Posterior vena cava (tissue), 2 donors: Measurements from ENCODE around the gene RAF1. TPM values are rescaled to one million over a fixed set of nuclear protein-coding genes. Genes with fewer than 3 reads are reported as not detected.
"Not testable (repeated sequence)": the region's sequence is repeated elsewhere in the genome, so short reads cannot be mapped to it uniquely, and the experiment has no call there.

Source experiments
- DNase-seq: peaks from one replicate; pipeline ENCODE4 v3.0.0-alpha.2; 2020; ENCODE audit warnings: low spot score
- intact Hi-C, 2 donors: fragments of 100-400 bp; cut with DNase I; formaldehyde crosslinking; loops; one replicate each; pipeline versions ENCODE4 v1.14.1 to v1.14.2; 2022 to 2023
- total RNA-seq, 2 donors: library from RNA; stranded (reverse); fragmentation: NEBNext Ultra II Directional; extraction: Animal tissue kit (Norgen Biotek cat#: 25700); gene quantifications; one replicate each; pipeline ENCODE4 v1.2.1, GENCODE V29; 2021
- donor health status: DM: yes; HTN: yes; CAD: no.
- donor health status: DM: yes; HTN: yes; CAD: no.

The RAF1 gene
- total RNA-seq, 2 donors from 2014 or later = 73.9 to 85.4 TPM

DNA sequence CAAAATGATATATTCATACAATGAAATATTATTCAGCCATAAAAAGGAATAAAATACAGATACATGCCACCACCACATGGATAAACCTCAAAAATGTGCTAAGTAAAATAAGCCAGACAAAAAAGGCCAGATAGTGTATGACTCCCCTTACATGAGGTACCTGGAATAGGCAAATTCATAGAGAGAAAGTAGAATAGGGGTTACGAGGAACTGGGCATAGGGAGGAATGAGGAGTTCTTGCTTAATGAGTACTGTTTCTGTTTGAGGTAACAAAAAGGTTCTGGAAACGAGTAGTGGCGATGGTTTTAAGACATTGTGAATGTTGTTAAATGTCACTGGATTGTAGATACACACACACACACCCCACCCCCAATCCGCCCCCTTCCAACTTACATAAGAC lies 8.2 kb downstream of the RAF1 start:
- no peak for DNase-seq
- intact Hi-C loops = loop anchor here in 1 of 2 donors (5.0 kb wide), 1 partner anchor 877 kb away; no protein-coding TSS in a partner anchor

DNA sequence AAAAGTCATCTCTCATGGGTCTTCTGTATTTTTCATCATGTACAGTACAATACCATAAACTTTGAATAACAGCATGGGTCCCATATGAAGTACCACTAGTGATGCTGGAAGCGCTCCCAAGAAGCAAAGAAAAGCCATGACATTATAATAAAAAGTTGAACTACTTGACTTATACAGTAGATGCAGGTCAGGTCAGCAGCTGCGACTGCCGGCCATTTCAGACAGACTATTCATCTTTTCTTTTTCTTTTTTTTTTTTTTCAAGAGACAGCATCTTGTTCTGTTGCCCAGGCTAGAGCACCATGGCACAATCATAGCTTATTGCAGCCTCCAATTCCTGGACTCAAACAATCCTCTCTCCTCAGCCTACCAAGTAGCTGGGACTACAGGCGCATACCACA lies 10.2 kb downstream of the RAF1 start:
- no peak for DNase-seq
- intact Hi-C loops = no loop called here

DNA sequence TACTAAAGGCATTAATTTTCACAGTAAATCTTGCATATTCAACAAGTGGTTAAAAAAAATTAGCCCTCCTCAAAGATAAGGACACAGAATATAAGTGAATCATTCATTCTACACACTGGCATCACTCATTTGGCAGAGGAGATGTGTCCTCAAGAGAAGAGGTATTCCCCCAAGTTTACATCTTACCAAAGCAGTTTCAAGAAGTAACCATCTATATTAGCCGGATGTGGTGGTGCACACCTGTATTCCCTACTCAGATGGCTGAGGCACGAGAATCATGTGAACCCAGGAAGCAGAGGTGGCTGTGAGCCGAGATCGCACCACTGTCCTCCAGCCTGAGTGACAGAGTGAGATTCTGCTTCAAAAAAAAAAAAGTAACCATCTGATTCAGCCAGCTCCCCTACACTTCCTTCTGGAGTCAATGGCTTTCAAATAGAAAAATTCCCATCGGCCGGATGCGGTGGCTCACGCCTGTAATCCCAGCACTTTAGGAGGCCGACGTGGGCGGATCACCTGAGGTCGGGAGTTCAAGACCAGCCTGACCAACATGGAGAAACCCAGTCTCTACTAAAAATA lies 15.4 kb downstream of the RAF1 start:
- no peak for DNase-seq
- intact Hi-C loops = no loop called here

DNA sequence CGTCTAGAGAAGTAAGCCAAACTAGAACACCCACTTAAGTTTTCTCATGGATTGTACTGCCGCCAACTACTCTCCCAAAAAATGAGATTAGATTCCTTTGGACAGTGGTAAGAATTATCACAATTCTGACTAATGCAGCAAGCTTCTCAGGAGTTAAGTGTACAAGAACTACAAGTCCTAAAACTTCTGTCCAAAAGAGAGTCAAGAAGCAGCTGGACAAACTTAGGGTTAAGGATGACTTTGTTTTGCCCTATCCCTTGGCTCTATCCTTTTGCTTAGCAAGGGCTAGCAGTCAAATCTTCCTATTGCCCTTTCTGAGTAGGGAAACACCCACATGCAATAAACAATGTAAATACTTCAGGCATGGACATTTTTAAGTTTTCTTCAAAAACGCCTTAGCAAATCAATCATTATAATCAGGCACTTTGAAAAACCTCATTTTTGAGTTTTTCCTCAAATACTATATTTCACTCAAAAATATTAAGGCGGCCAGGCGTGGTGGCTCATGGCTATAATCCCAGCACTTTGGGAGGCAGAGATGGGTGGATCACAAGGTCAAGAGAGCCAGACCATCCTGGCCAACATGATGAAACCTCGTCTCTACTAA lies 19.5 kb downstream of the RAF1 start:
- DNase-seq = no peak
- intact Hi-C loops = no loop called here

DNA sequence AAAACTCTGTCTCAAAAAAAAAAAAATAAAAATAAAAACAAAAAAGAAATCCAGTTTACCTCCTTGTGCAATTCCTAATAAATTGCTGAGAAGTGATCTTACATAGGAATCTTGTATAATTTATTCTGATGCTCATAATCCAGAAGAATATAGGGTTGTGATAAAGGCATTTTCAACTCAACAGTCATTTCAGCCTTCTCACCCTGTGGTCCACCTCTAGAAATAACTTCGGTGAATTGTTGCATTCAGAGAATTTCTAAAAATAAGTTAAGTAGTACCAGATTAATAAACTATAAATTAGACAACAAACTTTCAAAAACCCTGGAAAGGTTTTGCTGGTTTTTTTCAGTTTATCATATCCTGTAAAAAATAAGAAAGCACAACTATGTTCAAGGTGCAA lies 20.2 kb downstream of the RAF1 start:
- intact Hi-C loops = no loop called here
- DNase-seq = no peak

DNA sequence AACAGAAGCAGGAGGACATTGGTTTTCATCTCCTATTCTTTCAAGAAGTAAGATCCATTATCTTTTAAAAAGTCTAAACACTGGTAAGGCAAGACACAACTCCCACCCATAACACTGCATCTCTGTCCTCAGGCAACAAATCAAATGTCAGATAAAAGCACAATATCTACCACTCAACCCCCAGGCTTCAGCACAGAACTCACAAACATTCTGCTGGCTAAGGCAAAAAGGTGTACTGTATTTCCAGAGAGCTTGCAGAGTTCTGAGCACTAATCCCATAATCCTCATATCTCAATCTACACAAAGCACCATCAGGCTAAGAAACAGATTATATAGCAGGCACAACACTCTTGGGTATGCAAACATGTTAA lies 20.9 kb downstream of the RAF1 start:
- no peak for DNase-seq
- intact Hi-C loops = no loop called here

DNA sequence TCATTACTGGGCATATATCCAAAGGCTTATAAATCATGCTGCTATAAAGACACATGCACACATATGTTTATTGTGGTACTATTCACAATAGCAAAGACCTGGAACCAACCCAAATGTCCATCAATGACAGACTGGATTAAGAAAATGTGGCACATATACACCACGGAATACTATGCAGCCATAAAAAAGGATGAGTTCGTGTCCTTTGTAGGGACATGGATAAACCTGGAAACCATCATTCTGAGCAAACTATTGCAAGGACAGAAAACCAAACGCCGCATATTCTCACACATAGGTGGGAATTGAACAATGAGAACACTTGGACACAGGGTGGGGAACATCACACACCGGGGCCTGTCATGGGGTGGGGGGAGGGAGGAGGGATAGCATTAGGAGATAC lies 23.1 kb downstream of the RAF1 start:
- DNase-seq, intact Hi-C loops: not testable (repeated sequence)

DNA sequence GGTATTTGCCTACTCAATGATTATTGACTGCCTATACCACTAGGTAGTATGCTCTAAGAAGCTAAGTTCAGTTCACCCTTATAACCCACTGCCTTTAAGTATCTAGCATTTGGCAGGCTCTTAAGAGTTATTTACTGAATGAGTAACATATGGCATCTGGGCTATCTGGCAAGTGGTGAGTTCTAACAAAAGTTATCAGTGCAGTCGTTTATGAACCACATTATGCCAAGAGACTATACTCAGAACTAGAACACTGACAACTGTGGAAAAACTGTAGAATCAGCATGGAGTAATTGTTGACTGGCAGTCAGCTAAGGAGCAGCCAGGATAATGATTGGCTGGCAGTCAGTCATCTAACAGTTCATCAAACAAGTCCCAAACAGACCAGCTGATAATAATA lies 25.8 kb downstream of the RAF1 start:
- DNase-seq = no peak
- intact Hi-C loops = no loop called here

DNA sequence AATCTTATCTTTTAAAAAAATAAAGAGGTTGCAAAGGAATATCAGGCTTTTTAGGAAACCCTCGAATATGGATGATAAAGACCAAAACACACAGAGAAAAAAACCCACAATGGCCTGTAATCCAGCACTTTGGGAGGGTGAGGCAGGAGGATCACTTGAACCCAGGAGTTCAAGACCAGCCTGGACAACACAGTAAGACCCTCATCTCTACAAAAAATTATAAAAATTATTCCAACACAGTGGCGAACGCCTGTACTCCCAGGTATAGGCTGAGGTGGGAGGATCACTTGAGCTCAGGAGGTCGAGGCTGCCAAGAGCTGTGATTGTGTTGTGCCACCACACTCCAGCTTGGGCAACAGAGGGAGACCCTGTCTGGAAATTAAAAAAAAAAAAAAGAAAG lies 30.8 kb downstream of the RAF1 start:
- intact Hi-C loops = no loop called here
- no peak for DNase-seq

DNA sequence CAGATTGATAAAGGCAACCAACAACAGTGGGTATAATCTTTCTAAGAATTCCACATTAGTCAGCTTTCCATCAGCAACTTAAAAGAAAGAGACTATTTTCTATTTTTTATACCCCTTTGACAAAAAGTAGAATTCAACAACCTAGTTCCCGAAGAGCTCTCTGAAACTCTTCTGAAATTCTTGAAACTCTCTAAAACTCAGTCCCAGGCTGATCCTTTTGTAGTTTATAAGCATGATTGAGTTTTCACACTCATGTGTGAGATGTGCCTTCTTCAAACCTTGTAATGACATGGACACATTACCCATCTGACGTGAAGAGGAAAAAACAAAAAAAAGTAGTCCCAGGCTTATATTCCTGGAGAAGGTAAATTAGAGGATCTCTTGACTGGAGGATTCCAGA lies 31.4 kb downstream of the RAF1 start:
- intact Hi-C loops = no loop called here
- DNase-seq = no peak

DNA sequence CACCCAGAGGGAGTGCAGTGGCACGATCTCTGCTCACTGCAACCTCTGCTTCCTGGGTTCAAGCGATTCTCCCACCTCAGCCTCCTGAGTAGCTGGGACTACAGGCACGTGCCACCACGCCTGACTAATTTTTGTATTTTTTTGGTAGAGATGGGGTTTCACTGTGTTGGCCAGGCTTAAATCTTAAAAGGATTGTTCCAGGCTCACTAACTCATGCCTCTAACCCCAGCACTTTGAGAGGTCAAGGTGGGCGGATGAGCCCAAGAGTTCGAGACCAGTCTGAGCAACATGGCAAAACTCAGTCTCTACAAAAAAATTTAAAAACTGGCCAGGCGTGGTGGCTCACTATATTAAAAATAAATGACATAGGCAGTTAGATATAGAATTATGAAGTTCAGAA lies 33.1 kb downstream of the RAF1 start:
- DNase-seq, intact Hi-C loops: not testable (repeated sequence)

DNA sequence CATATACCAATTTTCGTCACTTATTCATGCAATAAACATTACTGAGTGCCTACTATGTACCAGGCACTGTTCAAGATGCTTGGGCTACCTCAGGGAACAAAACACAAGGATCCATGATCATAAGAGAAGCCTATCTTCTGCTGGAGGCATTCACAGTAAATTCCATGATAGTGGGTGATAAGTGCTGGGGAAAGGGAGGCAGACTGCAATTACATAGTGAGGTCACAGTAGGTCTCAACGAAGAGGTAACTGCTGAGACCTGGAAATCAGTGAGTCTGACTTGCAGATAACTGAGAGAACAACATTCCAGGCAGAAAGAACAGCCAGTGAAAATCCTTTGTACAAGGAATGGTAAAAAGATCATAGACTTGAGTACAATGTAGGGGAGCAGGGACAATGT lies 33.6 kb downstream of the RAF1 start:
- no peak for DNase-seq
- intact Hi-C loops = no loop called here

DNA sequence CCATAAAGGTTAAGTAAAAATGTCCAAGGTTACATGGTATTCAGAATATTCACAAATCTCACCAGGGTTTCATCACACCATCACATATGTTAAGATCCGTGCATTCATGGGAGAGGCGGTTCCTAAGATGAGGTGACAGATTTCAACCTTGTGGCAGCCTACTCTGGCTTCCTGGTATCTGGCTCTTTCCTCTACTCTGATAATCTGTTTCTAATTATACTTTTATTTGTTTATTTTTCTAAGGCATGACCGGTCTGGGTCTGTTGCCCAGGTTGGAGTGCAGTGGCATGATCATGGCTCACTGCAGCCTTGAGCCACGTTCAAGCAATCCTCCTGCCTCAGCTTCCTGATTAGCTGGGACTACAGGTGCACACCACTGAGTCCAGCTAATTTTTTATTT lies 34.4 kb downstream of the RAF1 start:
- no peak for DNase-seq
- intact Hi-C loops = no loop called here

DNA sequence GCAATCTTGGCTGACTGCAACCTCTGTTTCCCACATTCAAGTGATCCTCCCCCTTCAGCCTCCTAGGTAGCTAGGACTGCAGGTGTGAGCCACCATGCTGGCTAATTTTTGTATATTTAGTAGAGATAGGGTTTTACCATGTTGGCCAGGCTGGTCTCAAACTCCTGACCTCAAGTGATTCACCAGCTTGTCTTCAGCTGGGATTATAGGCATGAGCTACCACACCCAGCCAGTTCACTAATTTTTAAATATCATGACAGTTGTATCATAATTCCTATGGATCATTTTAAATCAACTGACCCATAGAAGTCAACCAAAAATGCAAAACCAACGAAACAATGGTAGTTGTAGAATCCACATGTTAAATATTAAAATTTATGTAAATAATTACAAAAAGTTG lies 35.1 kb downstream of the RAF1 start:
- no peak for DNase-seq
- intact Hi-C loops = no loop called here

DNA sequence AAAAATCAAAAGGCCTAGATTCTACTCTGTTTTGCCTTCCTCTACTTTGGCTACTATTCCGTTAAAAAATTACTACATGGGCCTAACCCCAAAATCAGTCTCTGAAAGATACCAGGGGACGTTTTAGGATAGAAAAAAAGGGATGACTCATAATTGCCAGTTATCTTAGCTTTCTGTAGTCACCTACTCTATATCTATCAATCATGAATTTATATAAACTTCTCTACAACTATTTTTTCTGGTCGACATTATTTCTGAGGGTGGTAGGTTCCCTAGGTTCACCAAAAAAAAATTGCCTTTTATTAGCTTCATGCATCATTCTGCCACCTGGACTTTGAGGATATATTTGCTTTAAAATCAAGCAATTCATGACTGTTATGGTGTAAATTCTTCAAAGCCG lies 36.5 kb downstream of the RAF1 start:
- intact Hi-C loops = no loop called here

DNA sequence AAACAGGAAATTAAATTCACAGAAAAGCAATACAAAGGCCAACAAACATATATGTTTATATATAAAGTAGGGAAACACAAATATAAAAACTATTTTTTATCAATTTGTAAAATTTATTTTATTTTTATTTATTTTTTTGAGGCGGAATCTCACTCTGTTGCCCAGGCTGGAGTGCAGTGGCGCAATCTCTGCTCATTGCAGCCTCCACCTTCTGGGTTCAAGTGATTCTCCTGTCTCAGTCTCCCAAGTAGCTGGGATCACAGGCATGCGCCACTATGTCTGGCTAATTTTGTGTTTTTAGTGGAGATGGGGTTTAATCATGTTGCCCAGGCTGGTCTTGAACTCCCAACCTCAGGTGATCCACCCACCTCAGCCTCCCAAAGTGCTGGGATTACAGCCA lies 39.0 kb downstream of the RAF1 start:
- intact Hi-C loops, DNase-seq: not testable (repeated sequence)

More for the DNA sequence above, 36.5 kb downstream of the RAF1 start:
- no peak for DNase-seq

DNA sequence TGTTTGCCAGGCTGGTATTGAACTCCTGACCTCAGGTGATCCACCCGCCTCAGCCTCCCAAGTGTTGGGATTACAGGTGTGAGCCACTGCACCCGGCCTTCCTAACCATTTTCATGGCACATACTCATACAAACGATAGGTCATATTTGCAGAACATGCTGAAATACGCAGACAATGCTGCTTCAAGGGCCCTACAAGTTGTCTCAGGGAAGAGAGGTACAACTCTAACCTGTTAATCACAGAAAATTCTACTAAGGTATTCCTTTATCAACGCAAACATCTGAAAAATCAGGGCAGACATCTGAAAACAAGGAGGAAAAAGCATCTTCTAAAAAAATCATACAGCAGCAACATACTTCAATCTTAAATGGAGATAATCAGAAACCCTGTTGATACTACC lies 39.9 kb downstream of the RAF1 start:
- intact Hi-C loops = no loop called here
- DNase-seq = no peak

DNA sequence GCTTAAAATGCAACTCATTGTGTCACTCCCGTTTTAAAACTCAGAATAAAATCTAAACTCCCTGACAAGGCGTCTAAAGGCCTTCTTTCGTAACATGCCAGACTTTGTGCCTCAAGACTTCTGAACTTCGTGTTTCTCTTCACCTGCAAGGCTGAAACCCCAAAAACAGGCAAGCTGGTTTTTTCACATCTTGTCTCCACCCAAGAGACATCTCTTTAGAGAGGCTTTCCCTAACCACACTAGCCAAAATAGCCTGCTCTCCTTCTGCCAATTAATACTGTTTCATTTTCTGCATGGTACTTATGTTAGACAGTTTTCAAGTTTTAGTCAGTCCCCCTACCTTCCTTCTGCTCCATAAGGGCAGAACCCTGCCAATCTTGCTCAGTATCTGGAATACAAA lies 41.6 kb downstream of the RAF1 start:
- intact Hi-C loops = no loop called here
- DNase-seq = no peak

DNA sequence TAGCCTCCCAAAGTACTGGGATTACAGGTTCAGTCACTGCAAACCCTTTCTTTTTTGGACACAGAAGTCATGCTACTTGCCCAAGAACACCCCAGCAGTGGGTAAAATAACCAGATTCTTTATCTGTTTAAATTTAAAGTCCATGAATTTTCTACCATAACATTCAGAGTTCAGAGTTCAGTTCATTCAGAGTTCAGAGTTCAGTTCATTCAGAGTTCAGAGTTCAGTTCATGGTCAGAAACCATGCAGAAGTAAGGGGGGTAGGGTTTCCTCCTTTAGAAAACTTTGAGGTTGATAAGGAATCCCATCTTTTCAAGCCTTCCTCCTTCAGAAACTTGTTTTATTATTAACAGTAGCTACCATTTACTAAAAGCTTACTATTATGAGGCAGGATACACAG lies 43.2 kb downstream of the RAF1 start:
- intact Hi-C loops = no loop called here
- no peak for DNase-seq

DNA sequence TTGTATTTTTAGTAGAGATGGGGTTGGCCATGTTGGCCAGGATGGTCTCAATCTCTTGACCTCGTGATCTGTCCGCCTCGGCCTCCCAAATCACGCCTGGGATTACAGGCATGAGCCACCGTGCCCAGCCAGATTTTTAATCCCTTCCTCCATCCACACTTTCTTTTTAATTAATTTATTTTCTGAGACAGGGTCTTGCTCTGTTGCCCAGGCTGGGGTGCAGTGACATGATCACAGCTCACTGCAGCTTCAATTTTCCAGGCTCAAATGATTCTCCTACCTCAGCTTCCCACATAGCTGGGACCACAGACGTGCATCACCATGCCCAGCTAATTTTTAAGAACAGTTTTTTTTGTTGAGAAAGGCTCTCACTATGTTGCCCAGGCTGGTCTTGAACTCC lies 43.6 kb downstream of the RAF1 start:
- no peak for DNase-seq
- intact Hi-C loops = no loop called here

DNA sequence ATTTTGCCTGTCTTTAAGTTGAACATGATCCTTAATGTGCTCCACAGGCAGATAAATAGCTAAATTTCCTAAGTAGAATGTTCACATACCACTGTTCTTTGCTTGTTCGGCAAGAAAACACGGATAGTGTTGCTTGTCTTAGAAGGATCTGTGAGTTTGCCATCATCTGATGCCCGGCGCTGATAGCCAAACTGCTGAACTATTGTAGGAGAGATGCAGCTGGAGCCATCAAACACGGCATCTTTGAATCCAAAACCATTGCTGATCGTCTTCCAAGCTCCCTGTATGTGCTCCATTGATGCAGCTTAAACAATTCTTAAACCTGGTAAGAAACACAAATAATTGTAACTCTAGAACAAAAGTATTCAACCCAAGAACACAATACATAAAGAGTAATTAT lies 45.5 kb downstream of the RAF1 start:
- intact Hi-C loops = no loop called here

DNA sequence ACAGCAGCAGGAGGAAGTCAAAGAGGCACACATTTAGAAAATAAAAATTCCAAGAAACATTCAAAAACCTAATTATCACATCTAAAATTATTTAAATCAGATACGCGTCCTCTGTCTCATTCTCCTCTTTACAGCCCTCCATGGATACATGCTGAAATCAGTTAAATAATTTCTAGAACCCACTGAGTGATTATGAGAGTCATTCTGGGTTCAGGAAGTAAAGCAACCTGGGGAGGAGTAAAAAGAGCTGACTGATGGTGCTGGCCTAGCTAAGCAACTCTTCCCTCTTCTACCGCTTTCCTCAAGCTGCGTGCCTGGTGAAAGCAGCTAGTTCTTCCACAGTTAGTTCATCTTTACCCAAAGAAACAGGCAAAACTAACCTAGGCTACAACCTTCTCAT lies 48.7 kb downstream of the RAF1 start:
- no peak for DNase-seq
- intact Hi-C loops = no loop called here

More for the DNA sequence above, 45.5 kb downstream of the RAF1 start:
- DNase-seq = no peak
